ENCODE measurements around the gene TRDMT1. TPM values are rescaled to one million over a fixed set of nuclear protein-coding genes. Genes with fewer than 3 reads are reported as not detected.
A peak's percentile ranks its signal among the peaks of the same experiment; 100 is the strongest.

Gene TRDMT1
- total RNA-seq, 1 donor: 6.0 TPM

DNA sequence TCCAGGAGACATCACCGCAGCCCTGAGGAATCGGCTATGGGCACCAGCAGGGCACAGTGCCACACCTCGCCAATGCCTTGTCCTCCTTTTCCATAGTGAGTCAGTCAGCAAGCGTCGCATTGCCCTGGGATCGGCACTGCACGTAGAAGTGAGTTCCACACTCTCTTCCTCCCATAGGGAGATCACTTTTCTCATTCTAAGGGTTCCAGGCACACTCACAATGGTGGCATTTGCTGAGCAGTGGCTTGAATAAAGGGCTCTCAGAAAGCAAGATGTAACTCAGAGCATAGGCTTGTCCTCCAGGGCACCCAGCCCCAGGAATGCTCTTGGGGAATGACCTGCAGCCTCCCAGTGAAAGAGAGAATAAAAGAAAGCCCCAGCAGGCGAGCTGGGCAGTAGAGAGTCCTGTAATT is 25.4 kb upstream of the TRDMT1 start:
- H3K4me3 ChIP-seq (ENCODE audit: low read depth, low read length): peak overlapping the region; percentile 98
- TF ChIP-seq, protein P1, sequence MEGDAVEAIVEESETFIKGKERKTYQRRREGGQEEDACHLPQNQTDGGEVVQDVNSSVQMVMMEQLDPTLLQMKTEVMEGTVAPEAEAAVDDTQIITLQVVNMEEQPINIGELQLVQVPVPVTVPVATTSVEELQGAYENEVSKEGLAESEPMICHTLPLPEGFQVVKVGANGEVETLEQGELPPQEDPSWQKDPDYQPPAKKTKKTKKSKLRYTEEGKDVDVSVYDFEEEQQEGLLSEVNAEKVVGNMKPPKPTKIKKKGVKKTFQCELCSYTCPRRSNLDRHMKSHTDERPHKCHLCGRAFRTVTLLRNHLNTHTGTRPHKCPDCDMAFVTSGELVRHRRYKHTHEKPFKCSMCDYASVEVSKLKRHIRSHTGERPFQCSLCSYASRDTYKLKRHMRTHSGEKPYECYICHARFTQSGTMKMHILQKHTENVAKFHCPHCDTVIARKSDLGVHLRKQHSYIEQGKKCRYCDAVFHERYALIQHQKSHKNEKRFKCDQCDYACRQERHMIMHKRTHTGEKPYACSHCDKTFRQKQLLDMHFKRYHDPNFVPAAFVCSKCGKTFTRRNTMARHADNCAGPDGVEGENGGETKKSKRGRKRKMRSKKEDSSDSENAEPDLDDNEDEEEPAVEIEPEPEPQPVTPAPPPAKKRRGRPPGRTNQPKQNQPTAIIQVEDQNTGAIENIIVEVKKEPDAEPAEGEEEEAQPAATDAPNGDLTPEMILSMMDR (IDR thresholded peaks at IDR 0.05; ENCODE audit: insufficient read depth, low read depth, low read length): no peak
- no peak for DNase-seq (ENCODE audit: low read depth)

DNA sequence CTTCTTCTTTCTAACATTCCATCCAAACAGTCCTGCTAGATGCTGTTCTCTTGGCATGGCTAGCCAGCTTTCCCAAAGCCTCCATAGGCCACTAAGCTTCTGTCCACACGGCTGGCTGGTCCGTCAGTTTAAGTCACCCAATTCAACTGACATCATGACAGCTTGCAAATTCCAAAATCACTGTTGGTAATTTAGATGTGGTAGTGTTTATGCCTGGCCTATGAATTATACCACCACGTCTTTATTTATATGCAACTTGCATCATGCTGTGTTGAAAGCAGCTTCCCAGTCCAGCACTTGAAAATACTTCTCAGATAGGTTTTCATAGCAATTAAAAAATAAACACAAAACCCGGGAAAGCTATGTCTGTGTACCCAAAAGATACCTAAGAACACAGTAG is 24.3 kb upstream of the TRDMT1 start:
- DNase-seq (ENCODE audit: low read depth): no peak
- TF ChIP-seq, protein P1 (IDR thresholded peaks at IDR 0.05; ENCODE audit: insufficient read depth, low read depth, low read length): no peak
- no peak overlapping the region for H3K4me3 ChIP-seq (ENCODE audit: low read depth, low read length)

DNA sequence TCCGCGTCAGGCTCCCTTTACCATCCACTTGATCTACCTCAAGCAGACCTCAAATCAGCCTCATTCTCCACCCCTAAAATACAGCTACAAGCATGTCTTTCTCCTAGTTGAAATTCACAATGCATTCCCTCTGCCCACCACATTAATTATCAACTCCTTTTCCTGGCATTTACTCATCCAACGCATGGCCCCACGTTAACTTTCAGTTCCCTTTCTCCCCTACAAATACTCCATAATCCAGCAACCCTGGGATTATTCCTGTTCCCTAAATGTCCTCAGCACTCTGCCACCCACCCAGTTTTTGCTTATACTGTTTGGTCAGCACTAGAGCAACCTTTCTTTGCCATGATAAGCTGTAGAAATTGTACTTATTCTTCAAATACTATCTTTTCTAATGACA is 20.9 kb upstream of the TRDMT1 start:
- H3K4me3 ChIP-seq (ENCODE audit: low read depth, low read length): no peak overlapping the region
- no peak for DNase-seq (ENCODE audit: low read depth)
- TF ChIP-seq, protein P1 (IDR thresholded peaks at IDR 0.05; ENCODE audit: insufficient read depth, low read depth, low read length): no peak

DNA sequence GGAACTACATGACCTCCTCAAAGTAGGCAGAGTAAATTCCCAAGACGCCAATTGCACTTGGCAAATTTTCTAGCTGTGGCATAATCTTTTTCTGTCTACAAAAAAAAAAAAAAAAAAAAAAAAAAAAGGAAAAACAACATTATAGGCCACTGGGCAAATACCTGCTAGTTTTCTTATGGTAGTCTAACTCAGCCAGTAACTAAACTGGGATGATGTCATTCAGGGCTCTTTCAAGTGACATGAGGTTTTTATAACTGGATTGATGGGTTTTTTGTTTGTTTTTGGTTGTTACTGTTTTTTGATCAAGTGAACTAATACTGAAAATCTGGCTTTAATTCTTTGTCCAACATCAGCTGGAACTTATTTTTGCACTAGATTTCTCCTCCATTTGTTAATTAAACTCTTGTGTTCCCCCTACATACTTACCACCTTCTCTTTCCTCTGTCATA is 19.2 kb upstream of the TRDMT1 start:
- DNase-seq (ENCODE audit: low read depth): no peak
- H3K4me3 ChIP-seq (ENCODE audit: low read depth, low read length): no peak overlapping the region

DNA sequence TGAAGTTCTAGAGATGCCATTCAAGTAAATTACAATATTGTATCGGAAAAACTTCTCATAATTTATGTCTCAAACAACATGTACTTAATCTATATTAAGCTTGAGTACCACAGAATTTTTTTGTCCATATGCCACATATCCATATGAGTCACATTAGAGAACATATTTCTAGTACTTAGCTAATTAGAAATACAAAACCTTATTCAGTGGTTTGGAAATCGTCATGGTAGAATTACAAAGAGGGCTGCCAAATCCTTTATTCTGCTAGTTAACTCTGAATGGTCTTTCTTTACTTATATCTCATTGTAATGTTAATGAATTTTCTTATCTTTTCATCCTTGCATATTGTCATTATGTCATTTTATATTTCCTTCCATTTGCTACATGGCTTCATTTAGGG is 17.6 kb upstream of the TRDMT1 start:
- TF ChIP-seq, protein P1 (IDR thresholded peaks at IDR 0.05; ENCODE audit: insufficient read depth, low read depth, low read length): no peak
- H3K4me3 ChIP-seq (ENCODE audit: low read depth, low read length): no peak overlapping the region
- DNase-seq (ENCODE audit: low read depth): no peak

More for the DNA sequence above, 19.2 kb upstream of the TRDMT1 start:
- TF ChIP-seq, protein P1 (IDR thresholded peaks at IDR 0.05; ENCODE audit: insufficient read depth, low read depth, low read length): no peak

DNA sequence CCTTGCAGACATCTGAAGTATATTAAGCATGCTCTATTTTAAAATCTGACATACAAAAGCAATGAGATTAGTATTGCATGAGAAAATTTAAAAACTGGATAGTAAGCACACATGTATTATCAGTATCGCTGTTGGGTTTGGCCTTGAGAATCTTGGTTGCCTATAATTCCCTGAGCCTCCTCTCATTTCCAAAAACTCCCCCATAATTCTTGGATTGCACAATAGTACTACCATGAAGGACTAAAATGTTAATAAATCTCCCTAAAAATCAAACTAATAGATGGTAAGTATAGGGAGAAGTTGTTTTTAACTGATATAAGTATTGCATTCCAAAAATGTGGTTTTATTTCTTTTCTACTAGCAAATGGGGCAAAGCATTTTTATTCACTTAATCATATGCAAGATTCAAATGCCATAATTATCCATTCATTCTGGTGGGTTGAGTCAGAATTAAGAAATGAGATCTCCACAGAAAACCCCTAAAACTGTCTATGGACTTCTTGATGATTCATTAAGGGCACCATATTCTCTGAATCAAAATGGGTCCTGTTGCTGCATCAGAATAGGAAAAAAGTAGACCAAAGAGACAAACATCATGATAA is 16.3 kb upstream of the TRDMT1 start:
- TF ChIP-seq, protein P1 (IDR thresholded peaks at IDR 0.05; ENCODE audit: insufficient read depth, low read depth, low read length): no peak
- no peak overlapping the region for H3K4me3 ChIP-seq (ENCODE audit: low read depth, low read length)
- no peak for DNase-seq (ENCODE audit: low read depth)

DNA sequence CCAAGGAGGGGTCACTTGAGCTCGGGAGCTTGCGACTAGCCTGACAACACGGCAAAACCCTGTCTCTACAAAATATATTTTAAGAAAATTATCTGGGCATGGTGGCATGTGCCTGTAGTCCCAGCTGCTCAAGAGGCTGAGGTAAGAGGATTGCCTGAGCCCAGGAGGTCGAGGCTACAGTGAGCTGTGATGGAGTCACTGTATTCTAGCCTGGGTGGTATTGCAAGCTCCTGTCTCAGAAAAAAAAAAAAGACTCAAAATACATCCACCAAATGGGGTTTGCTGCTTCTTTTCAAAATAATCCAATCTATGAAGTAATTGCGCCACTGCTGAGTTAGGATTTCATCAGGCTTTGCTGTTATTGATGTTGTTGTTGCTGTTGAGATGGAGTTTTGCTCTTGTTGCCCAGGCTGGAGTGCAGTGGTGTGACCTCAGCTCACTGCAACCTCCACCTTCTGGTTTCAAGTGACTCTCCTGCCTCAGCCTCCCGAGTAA is 15.5 kb upstream of the TRDMT1 start:
- DNase-seq (ENCODE audit: low read depth): peak; percentile 64
- no peak overlapping the region for H3K4me3 ChIP-seq (ENCODE audit: low read depth, low read length)
- TF ChIP-seq, protein P1 (IDR thresholded peaks at IDR 0.05; ENCODE audit: insufficient read depth, low read depth, low read length): no peak
